GM12878 (cell line): ENCODE measurements around the gene ARMC8.

Source experiments
- EZH2 ChIP-seq: IDR thresholded peaks from 2 replicates; pipeline ENCODE4 v1.6.1; 2012; ENCODE audit warnings: low read depth, mild to moderate bottlenecking, control low read depth, inconsistent platforms, low read length, borderline replicate concordance; ENCODE audit not compliant: control insufficient read depth
- POLR2AphosphoS5 ChIP-seq: IDR thresholded peaks from 2 replicates; pipeline ENCODE4 v1.6.1; 2011; ENCODE audit warnings: mild to moderate bottlenecking, low read length, inconsistent platforms
- SUPT20H ChIP-seq: IDR thresholded peaks from 2 replicates; pipeline ENCODE4 v1.6.1; 2011; ENCODE audit warnings: low read depth, mild to moderate bottlenecking, low read length, moderate library complexity, borderline replicate concordance; ENCODE audit not compliant: control insufficient read depth
- TARDBP ChIP-seq: IDR thresholded peaks from 2 replicates; pipeline ENCODE4 v1.6.1; 2016; ENCODE audit warnings: borderline replicate concordance

- no peak for TF ChIP-seq SUPT20H
- TF ChIP-seq TARDBP: no peak
- TF ChIP-seq POLR2AphosphoS5: no peak
- no peak for TF ChIP-seq EZH2
These were observed 57.9 kb downstream of the ARMC8 start for GRCh38 chr3:138245026-138245425.
